ENCODE data around the gene SYNE2. TPM values are rescaled to one million over a fixed set of nuclear protein-coding genes. Genes with fewer than 3 reads are reported as not detected.
A peak's percentile ranks its signal among the peaks of the same experiment; 100 is the strongest.

The SYNE2 gene
- total RNA-seq, 1 donor from 2014 or later, result 36.6 TPM

- TF ChIP-seq, protein P1, sequence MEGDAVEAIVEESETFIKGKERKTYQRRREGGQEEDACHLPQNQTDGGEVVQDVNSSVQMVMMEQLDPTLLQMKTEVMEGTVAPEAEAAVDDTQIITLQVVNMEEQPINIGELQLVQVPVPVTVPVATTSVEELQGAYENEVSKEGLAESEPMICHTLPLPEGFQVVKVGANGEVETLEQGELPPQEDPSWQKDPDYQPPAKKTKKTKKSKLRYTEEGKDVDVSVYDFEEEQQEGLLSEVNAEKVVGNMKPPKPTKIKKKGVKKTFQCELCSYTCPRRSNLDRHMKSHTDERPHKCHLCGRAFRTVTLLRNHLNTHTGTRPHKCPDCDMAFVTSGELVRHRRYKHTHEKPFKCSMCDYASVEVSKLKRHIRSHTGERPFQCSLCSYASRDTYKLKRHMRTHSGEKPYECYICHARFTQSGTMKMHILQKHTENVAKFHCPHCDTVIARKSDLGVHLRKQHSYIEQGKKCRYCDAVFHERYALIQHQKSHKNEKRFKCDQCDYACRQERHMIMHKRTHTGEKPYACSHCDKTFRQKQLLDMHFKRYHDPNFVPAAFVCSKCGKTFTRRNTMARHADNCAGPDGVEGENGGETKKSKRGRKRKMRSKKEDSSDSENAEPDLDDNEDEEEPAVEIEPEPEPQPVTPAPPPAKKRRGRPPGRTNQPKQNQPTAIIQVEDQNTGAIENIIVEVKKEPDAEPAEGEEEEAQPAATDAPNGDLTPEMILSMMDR (IDR thresholded peaks at IDR 0.05; ENCODE audit: insufficient read depth, low read length, severe bottlenecking), result no peak
- H3K27me3 ChIP-seq (ENCODE audit: control insufficient read depth, insufficient read depth, low read length), result no peaks in the 10 kb centered on the region
- FAIRE-seq (no peak), DNase-seq (ENCODE audit: low read depth) (no peak)
- H3K36me3 ChIP-seq (ENCODE audit: control insufficient read depth, insufficient read depth, low read length), result peaks cover 2% of the 10 kb centered on the region
- no peak overlapping the region for H3K4me3 ChIP-seq (ENCODE audit: low read depth, low read length)
These were observed 341.6 kb downstream of the SYNE2 start for GRCh38 chr14:64194404-64194803.

GRCh38 chr14:64195199-64195598 is 342.4 kb downstream of the SYNE2 start:
- FAIRE-seq, result no peak
- Histone ChIP-seq H3K36me3 (ENCODE audit: control insufficient read depth, insufficient read depth, low read length) (peaks cover 2% of the 10 kb centered on the region), H3K4me3 (ENCODE audit: low read depth, low read length) (no peak overlapping the region), H3K27me3 (ENCODE audit: control insufficient read depth, insufficient read depth, low read length) (no peaks in the 10 kb centered on the region)
- no peak for DNase-seq (ENCODE audit: low read depth)
- TF ChIP-seq, protein P1 (IDR thresholded peaks at IDR 0.05; ENCODE audit: insufficient read depth, low read length, severe bottlenecking), result no peak

DNA sequence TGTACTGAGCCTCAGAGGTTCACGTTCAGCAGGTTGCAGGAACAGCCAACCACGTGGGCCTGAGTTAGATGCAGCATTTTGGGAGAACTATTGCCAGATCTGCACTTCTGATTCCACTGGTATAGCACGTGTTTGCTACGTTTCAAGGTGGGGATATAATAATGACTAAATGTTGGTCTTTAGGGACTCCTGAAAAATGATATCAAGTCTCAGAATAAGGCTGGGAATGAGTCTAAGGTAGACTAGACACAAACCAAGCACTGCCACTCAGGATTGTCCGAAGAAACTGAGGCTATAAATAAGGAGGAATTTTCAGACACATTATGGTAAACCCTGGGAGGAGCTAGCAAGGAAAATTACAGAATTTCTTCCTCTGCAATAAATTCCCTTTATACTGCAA is 343.3 kb downstream of the SYNE2 start:
- H3K27me3 ChIP-seq (ENCODE audit: control insufficient read depth, insufficient read depth, low read length), result no peaks in the 10 kb centered on the region
- H3K36me3 ChIP-seq (ENCODE audit: control insufficient read depth, insufficient read depth, low read length), result peaks cover 2% of the 10 kb centered on the region
- TF ChIP-seq, protein P1 (IDR thresholded peaks at IDR 0.05; ENCODE audit: insufficient read depth, low read length, severe bottlenecking), result no peak
- DNase-seq (ENCODE audit: low read depth) (no peak), FAIRE-seq (no peak)
- H3K4me3 ChIP-seq (ENCODE audit: low read depth, low read length), result no peak overlapping the region

GRCh38 chr14:64196814-64197411 is 344.1 kb downstream of the SYNE2 start:
- TF ChIP-seq, protein P1 (IDR thresholded peaks at IDR 0.05; ENCODE audit: insufficient read depth, low read length, severe bottlenecking), result no peak
- peak; percentile 55 for FAIRE-seq
- Histone ChIP-seq H3K4me3 (ENCODE audit: low read depth, low read length) (no peak overlapping the region), H3K36me3 (ENCODE audit: control insufficient read depth, insufficient read depth, low read length) (peaks cover 2% of the 10 kb centered on the region), H3K27me3 (ENCODE audit: control insufficient read depth, insufficient read depth, low read length) (no peaks in the 10 kb centered on the region)
- DNase-seq (ENCODE audit: low read depth), result no peak

GRCh38 chr14:64197996-64198395 is 345.2 kb downstream of the SYNE2 start:
- DNase-seq (ENCODE audit: low read depth) (no peak), FAIRE-seq (no peak)
- Histone ChIP-seq H3K36me3 (ENCODE audit: control insufficient read depth, insufficient read depth, low read length) (peaks cover 4% of the 10 kb centered on the region), H3K27me3 (ENCODE audit: control insufficient read depth, insufficient read depth, low read length) (no peaks in the 10 kb centered on the region), H3K4me3 (ENCODE audit: low read depth, low read length) (no peak overlapping the region)
- TF ChIP-seq, protein P1 (IDR thresholded peaks at IDR 0.05; ENCODE audit: insufficient read depth, low read length, severe bottlenecking), result no peak

- no peak overlapping the region for H3K4me3 ChIP-seq (ENCODE audit: low read depth, low read length)
- TF ChIP-seq, protein P1 (IDR thresholded peaks at IDR 0.05; ENCODE audit: insufficient read depth, low read length, severe bottlenecking), result no peak
- FAIRE-seq, result no peak
- DNase-seq (ENCODE audit: low read depth), result no peak
- no peaks in the 10 kb centered on the region for H3K27me3 ChIP-seq (ENCODE audit: control insufficient read depth, insufficient read depth, low read length)
- H3K36me3 ChIP-seq (ENCODE audit: control insufficient read depth, insufficient read depth, low read length), result peaks cover 4% of the 10 kb centered on the region
These were observed 345.7 kb downstream of the SYNE2 start for GRCh38 chr14:64198486-64198885.

All from bronchial epithelial cell (primary cell).